Measurements from ENCODE around the gene CTAG1A.

DNA sequence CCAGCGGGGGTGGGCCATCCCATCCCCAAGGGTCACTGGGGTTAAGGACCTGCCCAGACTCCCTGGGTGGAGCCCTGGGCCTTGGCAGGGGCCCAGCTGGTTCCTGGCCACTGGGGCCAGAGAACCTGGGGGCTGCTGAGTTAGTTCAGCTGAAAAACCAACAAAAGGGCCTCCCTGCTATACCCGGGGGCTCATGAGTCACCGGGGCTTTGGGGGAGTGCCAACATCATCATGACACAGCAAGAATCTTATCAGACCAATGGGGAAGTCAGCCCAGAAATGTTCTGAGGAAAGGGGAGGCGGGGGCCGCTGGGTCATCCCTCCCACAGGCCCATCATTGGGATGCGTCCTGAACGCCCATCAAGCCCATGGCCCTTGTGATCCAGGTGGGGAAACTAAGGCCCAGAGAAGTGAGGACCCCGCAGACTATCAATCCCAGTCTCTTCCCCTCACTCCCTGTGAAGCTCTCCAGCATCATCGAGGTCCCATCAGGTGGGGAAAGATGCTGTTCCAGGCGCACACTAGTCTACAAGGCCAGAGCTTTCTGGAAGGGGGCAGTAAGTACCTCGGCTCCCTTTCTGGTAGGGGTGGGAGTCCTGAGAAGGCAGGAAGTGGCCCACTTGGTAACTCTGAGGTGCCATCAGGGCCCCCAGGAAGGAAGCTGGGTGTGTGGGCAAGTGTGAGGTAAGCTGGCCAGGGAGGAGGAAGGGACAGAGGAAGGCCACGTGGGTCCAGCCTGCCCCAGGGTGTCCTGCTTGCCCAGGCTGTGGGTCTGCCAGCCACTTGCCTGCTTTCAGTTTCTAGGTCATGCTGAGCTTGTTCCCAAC, 42.8 kb upstream of the CTAG1A start:
- TF ChIP-seq, protein P1, sequence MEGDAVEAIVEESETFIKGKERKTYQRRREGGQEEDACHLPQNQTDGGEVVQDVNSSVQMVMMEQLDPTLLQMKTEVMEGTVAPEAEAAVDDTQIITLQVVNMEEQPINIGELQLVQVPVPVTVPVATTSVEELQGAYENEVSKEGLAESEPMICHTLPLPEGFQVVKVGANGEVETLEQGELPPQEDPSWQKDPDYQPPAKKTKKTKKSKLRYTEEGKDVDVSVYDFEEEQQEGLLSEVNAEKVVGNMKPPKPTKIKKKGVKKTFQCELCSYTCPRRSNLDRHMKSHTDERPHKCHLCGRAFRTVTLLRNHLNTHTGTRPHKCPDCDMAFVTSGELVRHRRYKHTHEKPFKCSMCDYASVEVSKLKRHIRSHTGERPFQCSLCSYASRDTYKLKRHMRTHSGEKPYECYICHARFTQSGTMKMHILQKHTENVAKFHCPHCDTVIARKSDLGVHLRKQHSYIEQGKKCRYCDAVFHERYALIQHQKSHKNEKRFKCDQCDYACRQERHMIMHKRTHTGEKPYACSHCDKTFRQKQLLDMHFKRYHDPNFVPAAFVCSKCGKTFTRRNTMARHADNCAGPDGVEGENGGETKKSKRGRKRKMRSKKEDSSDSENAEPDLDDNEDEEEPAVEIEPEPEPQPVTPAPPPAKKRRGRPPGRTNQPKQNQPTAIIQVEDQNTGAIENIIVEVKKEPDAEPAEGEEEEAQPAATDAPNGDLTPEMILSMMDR (conservative IDR thresholded peaks at IDR 0.05; ENCODE audit: low read depth in 2 of 2), result no peak
- TF ChIP-seq CREB1 (CRISPR knock-in tag; IDR thresholded peaks at IDR 0.05; ENCODE audit: low read depth), result no peak
- TF ChIP-seq, protein P2, sequence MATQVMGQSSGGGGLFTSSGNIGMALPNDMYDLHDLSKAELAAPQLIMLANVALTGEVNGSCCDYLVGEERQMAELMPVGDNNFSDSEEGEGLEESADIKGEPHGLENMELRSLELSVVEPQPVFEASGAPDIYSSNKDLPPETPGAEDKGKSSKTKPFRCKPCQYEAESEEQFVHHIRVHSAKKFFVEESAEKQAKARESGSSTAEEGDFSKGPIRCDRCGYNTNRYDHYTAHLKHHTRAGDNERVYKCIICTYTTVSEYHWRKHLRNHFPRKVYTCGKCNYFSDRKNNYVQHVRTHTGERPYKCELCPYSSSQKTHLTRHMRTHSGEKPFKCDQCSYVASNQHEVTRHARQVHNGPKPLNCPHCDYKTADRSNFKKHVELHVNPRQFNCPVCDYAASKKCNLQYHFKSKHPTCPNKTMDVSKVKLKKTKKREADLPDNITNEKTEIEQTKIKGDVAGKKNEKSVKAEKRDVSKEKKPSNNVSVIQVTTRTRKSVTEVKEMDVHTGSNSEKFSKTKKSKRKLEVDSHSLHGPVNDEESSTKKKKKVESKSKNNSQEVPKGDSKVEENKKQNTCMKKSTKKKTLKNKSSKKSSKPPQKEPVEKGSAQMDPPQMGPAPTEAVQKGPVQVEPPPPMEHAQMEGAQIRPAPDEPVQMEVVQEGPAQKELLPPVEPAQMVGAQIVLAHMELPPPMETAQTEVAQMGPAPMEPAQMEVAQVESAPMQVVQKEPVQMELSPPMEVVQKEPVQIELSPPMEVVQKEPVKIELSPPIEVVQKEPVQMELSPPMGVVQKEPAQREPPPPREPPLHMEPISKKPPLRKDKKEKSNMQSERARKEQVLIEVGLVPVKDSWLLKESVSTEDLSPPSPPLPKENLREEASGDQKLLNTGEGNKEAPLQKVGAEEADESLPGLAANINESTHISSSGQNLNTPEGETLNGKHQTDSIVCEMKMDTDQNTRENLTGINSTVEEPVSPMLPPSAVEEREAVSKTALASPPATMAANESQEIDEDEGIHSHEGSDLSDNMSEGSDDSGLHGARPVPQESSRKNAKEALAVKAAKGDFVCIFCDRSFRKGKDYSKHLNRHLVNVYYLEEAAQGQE (IDR thresholded peaks at IDR 0.05; ENCODE audit: unreplicated experiment), result no peak

Data from GM23338 (cell line).